Peyer's patch (tissue), 4 donors: ENCODE measurements around the gene ATP12A. TPM values are rescaled to one million over a fixed set of nuclear protein-coding genes. Genes with fewer than 3 reads are reported as not detected.
A peak's percentile ranks its signal among the peaks of the same experiment; 100 is the strongest.

Source experiments
- DNase-seq, 3 donors: peaks; one replicate each; pipeline ENCODE4 v3.0.0-alpha.2; 2017 to 2019
- H3K27ac ChIP-seq, 4 donors: fragments of 200-600 bp; sonication (generic); one replicate each; pipeline ENCODE4 v1.5.1; 2016 to 2019
- H3K27me3 ChIP-seq, 2 donors: fragments of 200-600 bp; sonication (generic); one replicate each; pipeline ENCODE4 v1.5.1; 2019
- H3K36me3 ChIP-seq, 3 donors: fragments of 200-600 bp; sonication (generic); one replicate each; pipeline ENCODE4 v1.5.1; 2016 to 2019
- H3K4me1 ChIP-seq, 4 donors: fragments of 200-600 bp; sonication (generic); one replicate each; pipeline ENCODE4 v1.5.1; 2016 to 2019
- H3K4me3 ChIP-seq, 4 donors: fragments of 200-600 bp; sonication (generic); 1 replicate in 3 of 4; 2 replicates in 1 of 4; pipeline ENCODE4 v1.5.1; 2016 to 2019; ENCODE audit warnings: mild to moderate bottlenecking in 1 of 4
- H3K9me3 ChIP-seq, 4 donors: fragments of 200-600 bp; sonication (generic); one replicate each; pipeline ENCODE4 v1.5.1; 2016 to 2019; ENCODE audit warnings: mild to moderate bottlenecking in 1 of 4
- POLR2A ChIP-seq, 2 donors: fragments of 450-650 bp; IDR thresholded peaks; one replicate each; pipeline ENCODE4 v1.5.1; 2017; ENCODE audit warnings: antibody characterized with exemption in 2 of 2, mild to moderate bottlenecking in 2 of 2, moderate library complexity in 2 of 2
- total RNA-seq, 4 donors: library from RNA; depleted of rRNA; stranded (reverse); fragments of >200 nt; gene quantifications; one replicate each; pipeline ENCODE4 v1.1.0, GENCODE V29; 2016
- TF ChIP-seq, protein P1 (sequence below), 6 experiments: fragments of 450-650 bp in 4 of 6; fragments of 200-600 bp in 2 of 6; sonication (generic) in 1 of 6; IDR thresholded peaks; one replicate each; pipeline ENCODE4 v1.5.1; 2017 to 2019; ENCODE audit warnings: antibody characterized with exemption in 6 of 6, mild to moderate bottlenecking in 3 of 6, moderate library complexity in 1 of 6

Gene ATP12A
- total RNA-seq, 4 donors from 2014 or later = not detected

GRCh38 chr13:24679686-24680085 lies 522 bp upstream of the ATP12A start:
- H3K36me3 ChIP-seq = no peaks in the 10 kb centered on the region
- peaks cover 0 to 13% of the 10 kb centered on the region in 2 donors for H3K27me3 ChIP-seq
- no peak overlapping the region for H3K27ac ChIP-seq
- TF ChIP-seq, protein P1, sequence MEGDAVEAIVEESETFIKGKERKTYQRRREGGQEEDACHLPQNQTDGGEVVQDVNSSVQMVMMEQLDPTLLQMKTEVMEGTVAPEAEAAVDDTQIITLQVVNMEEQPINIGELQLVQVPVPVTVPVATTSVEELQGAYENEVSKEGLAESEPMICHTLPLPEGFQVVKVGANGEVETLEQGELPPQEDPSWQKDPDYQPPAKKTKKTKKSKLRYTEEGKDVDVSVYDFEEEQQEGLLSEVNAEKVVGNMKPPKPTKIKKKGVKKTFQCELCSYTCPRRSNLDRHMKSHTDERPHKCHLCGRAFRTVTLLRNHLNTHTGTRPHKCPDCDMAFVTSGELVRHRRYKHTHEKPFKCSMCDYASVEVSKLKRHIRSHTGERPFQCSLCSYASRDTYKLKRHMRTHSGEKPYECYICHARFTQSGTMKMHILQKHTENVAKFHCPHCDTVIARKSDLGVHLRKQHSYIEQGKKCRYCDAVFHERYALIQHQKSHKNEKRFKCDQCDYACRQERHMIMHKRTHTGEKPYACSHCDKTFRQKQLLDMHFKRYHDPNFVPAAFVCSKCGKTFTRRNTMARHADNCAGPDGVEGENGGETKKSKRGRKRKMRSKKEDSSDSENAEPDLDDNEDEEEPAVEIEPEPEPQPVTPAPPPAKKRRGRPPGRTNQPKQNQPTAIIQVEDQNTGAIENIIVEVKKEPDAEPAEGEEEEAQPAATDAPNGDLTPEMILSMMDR (IDR thresholded peaks at IDR 0.05) = no peak
- TF ChIP-seq POLR2A (IDR thresholded peaks at IDR 0.05) = no peak
- DNase-seq = peak in 1 of 3 donors; percentile 13
- no peak overlapping the region for H3K4me3 ChIP-seq
- peaks cover 2 to 14% (median 8%) of the 10 kb centered on the region in 4 donors for H3K4me1 ChIP-seq
- no peaks in the 10 kb centered on the region for H3K9me3 ChIP-seq

- Histone ChIP-seq H3K4me1 (peaks cover 2 to 17% (median 8%) of the 10 kb centered on the region in 4 donors), H3K9me3 (no peaks in the 10 kb centered on the region), H3K36me3 (no peaks in the 10 kb centered on the region), H3K4me3 (peak overlapping the region in 3 of 4 donors; percentile 44 to 54 (median 54)), H3K27me3 (peaks cover 0 to 13% of the 10 kb centered on the region in 2 donors), H3K27ac (no peak overlapping the region)
- TF ChIP-seq POLR2A (IDR thresholded peaks at IDR 0.05) = no peak
- TF ChIP-seq, protein P1 (IDR thresholded peaks at IDR 0.05) = no peak
- peak in 1 of 3 donors; percentile 19 for DNase-seq
Measured at GRCh38 chr13:24680921-24681604, 855 bp downstream of the ATP12A start.

- TF ChIP-seq POLR2A (IDR thresholded peaks at IDR 0.05) = no peak
- TF ChIP-seq, protein P1 (IDR thresholded peaks at IDR 0.05) = no peak
- no peak overlapping the region for H3K4me3 ChIP-seq
- H3K36me3 ChIP-seq = no peaks in the 10 kb centered on the region
- peaks cover 2 to 17% (median 8%) of the 10 kb centered on the region in 4 donors for H3K4me1 ChIP-seq
- DNase-seq = peak in 1 of 3 donors; percentile 4
- no peak overlapping the region for H3K27ac ChIP-seq
- H3K9me3 ChIP-seq = no peaks in the 10 kb centered on the region
- peaks cover 0 to 13% of the 10 kb centered on the region in 2 donors for H3K27me3 ChIP-seq
Measured at GRCh38 chr13:24681930-24682329, 1.7 kb downstream of the ATP12A start.

GRCh38 chr13:24682353-24682752 lies 2.1 kb downstream of the ATP12A start:
- Histone ChIP-seq H3K4me3 (no peak overlapping the region), H3K27me3 (peaks cover 0 to 13% of the 10 kb centered on the region in 2 donors), H3K9me3 (no peaks in the 10 kb centered on the region), H3K4me1 (peaks cover 2 to 17% (median 8%) of the 10 kb centered on the region in 4 donors), H3K36me3 (no peaks in the 10 kb centered on the region), H3K27ac (no peak overlapping the region)
- peak in 1 of 3 donors; percentile 6 for DNase-seq
- TF ChIP-seq POLR2A (IDR thresholded peaks at IDR 0.05) = no peak
- TF ChIP-seq, protein P1 (IDR thresholded peaks at IDR 0.05) = no peak

DNA sequence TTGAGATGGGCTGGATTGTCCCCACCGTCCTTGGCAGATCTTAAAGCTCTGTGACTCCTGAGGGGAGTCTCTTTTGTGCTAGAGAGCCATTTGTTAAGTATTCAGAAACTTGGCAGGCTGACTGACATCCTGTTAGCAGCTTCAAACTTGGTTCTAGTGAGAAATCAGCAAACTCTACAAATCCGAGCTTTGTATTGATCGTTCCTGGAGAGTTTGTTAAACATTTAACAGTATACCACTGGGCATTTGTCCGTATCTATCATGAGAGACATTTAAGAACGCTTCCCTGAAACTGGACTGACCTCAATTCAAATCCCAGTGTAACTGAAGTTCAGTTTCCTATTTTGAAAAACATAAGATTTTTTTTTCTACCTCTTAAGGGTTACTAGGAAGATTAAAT lies 3.1 kb downstream of the ATP12A start:
- H3K4me1 ChIP-seq = peaks cover 2 to 17% (median 8%) of the 10 kb centered on the region in 4 donors

More for the DNA sequence above, 3.1 kb downstream of the ATP12A start:
- TF ChIP-seq, protein P1 (IDR thresholded peaks at IDR 0.05) = no peak
- TF ChIP-seq POLR2A (IDR thresholded peaks at IDR 0.05) = no peak
- peak in 1 of 3 donors; percentile 19 for DNase-seq
- Histone ChIP-seq H3K9me3 (no peaks in the 10 kb centered on the region), H3K4me3 (no peak overlapping the region), H3K36me3 (no peaks in the 10 kb centered on the region), H3K27ac (no peak overlapping the region), H3K27me3 (peaks cover 0 to 13% of the 10 kb centered on the region in 2 donors)
